ENCODE data around the gene ADCY7. TPM values are rescaled to one million over a fixed set of nuclear protein-coding genes. Genes with fewer than 3 reads are reported as not detected.

ADCY7 gene
- total RNA-seq, 1 donor from 2014 or later, result 9.8 TPM

GRCh38 chr16:50247906-50248608 is 18.3 kb upstream of the ADCY7 start:
- no peak for FAIRE-seq
- no peak for DNase-seq (ENCODE audit: low spot score in 2 of 2)

GRCh38 chr16:50248845-50249244 is 17.5 kb upstream of the ADCY7 start:
- no peak for DNase-seq (ENCODE audit: low spot score in 2 of 2)
- no peak for FAIRE-seq

GRCh38 chr16:50251375-50252081 is 14.8 kb upstream of the ADCY7 start:
- DNase-seq (ENCODE audit: low spot score in 2 of 2), result no peak
- no peak for FAIRE-seq

- no peak for FAIRE-seq
Observed at GRCh38 chr16:50252082-50252611, 14.2 kb upstream of the ADCY7 start.

GRCh38 chr16:50252874-50253513 is 13.4 kb upstream of the ADCY7 start:
- DNase-seq (ENCODE audit: low spot score in 2 of 2), result no peak
- FAIRE-seq, result no peak

More at GRCh38 chr16:50252082-50252611, 14.2 kb upstream of the ADCY7 start:
- no peak for DNase-seq (ENCODE audit: low spot score in 2 of 2)

- no peak for DNase-seq (ENCODE audit: low spot score in 2 of 2)
- no peak for FAIRE-seq
Observed at GRCh38 chr16:50253514-50253910, 12.8 kb upstream of the ADCY7 start.

- no peak for DNase-seq (ENCODE audit: low spot score in 2 of 2)
- FAIRE-seq, result no peak
Observed at GRCh38 chr16:50254072-50254471, 12.3 kb upstream of the ADCY7 start.

GRCh38 chr16:50255538-50255937 is 10.8 kb upstream of the ADCY7 start:
- DNase-seq (ENCODE audit: low spot score in 2 of 2), result no peak
- no peak for FAIRE-seq

GRCh38 chr16:50256604-50257003 is 9.7 kb upstream of the ADCY7 start:
- no peak for FAIRE-seq

GRCh38 chr16:50257876-50258275 is 8.5 kb upstream of the ADCY7 start:
- DNase-seq (ENCODE audit: low spot score in 2 of 2), result no peak
- FAIRE-seq, result no peak

More at GRCh38 chr16:50256604-50257003, 9.7 kb upstream of the ADCY7 start:
- DNase-seq (ENCODE audit: low spot score in 2 of 2), result no peak

GRCh38 chr16:50259334-50260205 is 6.8 kb upstream of the ADCY7 start:
- FAIRE-seq, result no peak
- no peak for DNase-seq (ENCODE audit: low spot score in 2 of 2)

GRCh38 chr16:50260206-50261159 is 5.9 kb upstream of the ADCY7 start:
- FAIRE-seq, result no peak
- no peak for DNase-seq (ENCODE audit: low spot score in 2 of 2)

- FAIRE-seq, result no peak
- no peak for DNase-seq (ENCODE audit: low spot score in 2 of 2)
Observed at GRCh38 chr16:50261160-50261706, 5.1 kb upstream of the ADCY7 start.

- no peak for DNase-seq (ENCODE audit: low spot score in 2 of 2)
- no peak for FAIRE-seq
Observed at GRCh38 chr16:50261707-50262235, 4.6 kb upstream of the ADCY7 start.

GRCh38 chr16:50263060-50263909 is 3.1 kb upstream of the ADCY7 start:
- DNase-seq (ENCODE audit: low spot score in 2 of 2) (no peak), FAIRE-seq (no peak)

- FAIRE-seq, result no peak
Observed at GRCh38 chr16:50263940-50264929, 2.1 kb upstream of the ADCY7 start.

More at GRCh38 chr16:50263940-50264929, 2.1 kb upstream of the ADCY7 start:
- DNase-seq (ENCODE audit: low spot score in 2 of 2), result no peak
